HG03066 (cell line): ENCODE data around the gene SH2B3.

Source experiments
- ATAC-seq: cut with Tn5 transposase; IDR thresholded peaks from one replicate; pipeline ENCODE4 v1.9.1; 2021; ENCODE audit warnings: low read depth; ENCODE audit not compliant: unreplicated experiment

Gene SH2B3

DNA sequence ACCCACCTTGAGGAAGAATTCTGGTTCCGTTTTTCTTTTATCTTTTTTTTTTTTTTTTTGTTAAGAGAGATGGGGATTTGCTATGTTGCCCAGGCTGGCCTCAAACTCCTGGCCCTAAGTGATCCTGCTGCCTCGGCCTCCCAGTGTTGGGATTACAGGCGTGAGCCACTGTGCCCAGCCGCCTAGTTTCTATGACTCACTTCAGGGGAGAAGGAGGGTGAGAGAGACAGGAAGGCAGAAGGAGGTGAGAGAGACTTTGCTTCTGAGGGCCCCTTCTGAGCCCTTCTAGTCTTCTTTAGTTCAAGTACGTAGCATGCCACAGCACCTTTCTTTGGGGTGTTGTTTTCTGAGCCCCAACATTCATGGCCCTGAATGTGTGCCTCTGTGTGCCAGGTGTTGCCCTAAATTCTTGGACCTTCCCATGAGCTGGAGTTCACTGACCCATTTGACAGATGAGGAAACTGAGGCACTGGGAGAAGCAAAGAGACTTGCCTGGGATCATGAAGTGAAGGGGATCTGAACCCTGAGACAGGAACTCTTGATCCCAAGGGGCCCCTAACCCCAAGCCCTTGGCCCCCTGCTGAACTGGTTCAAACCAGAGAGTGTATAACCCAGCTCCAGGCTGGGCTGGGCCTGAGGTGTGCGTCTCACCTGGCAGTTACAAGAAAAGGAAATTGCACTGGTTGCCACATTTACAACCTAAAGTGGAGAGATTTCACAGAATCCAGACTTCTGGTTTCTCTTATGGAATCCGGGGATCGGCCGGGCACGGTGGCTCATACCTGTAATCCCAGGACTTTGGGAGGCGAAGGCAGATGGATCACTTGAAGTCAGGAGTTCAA is 20.8 kb downstream of the SH2B3 start:
- no peak for ATAC-seq

DNA sequence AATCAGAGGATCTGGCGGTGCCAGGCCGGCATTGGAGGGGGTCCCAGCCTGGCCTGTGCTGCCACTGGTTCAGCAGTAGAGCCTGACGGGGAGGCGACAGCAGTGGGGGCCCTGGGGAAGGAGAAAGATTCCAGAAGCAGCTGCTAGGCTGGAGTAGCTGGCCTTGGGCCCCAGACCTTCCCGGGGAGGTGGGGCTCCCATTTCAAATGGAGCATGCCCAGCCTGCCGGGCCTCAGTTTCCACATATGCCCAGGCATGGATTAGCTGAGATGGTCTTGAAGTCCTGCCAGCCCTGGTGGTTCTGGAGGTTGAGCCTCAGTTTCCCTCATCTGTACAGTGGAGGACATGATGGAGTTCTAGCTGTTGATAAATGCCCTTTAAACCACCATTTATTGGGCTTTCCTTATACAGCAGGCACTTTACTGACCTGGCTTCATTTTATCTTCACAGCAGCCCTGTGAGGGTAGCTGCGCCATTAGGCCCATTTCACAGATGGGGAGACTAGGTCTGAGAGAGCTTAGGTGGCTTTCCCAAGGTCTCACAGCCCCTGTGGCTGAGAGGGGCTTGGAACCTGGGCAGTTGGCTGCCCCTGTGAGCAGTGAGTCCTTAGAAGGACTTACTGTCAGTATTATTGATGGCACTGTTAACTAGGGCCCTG is 21.8 kb downstream of the SH2B3 start:
- no peak for ATAC-seq

DNA sequence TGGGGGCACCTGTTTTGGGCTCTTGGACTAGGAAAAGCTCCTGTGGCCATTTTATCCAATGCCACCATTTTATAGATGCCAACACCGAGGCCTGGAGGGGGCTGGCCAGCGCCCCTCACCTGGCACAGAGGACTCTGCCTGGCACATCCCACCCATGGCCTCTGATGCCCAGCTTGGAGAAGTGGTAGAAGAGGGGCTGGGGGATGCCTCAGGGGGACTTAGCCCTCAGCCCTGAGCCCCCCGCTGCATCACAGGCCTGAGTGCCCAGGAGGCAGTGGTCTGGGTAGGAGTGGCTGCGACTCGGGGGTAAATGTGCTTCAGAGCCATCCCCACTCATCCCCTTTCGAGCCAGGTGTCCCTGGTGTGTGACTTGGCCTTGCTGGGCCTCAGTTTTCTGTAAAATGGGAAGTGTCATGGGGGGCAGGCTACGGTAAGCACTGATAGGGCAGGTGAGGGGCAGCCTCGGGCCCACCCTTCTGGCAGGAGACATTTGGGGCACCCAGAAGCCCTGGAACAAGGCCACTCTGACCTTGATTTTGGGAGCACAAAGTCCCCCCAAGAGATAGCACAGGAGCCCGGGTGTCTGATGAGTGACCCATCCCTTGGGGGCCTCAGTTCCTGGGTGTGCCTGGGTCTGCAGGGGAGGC is 22.5 kb downstream of the SH2B3 start:
- ATAC-seq: no peak

DNA sequence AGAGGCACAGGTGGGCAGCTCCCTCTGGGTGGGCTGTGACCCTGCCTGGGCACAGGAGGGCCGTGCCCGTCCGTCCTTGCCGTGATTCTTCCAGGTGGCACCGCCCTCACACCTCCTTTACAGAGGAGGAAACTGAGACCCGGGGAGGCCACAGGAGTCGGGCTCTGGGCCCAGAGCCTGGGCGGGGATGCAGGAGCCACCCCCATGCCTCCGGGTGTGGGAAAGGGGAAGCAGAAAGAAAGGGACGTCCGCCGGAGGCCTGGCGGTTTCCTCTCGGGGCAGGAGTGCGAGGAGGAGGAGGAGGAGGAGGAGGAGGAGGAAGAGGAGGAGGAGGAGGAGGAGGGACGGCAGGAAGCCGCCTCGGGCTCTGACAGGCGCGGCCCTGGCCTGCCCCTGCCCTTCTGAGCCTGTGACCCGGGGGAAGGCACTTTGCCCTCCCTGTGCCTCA is 23.0 kb downstream of the SH2B3 start:
- no peak for ATAC-seq

DNA sequence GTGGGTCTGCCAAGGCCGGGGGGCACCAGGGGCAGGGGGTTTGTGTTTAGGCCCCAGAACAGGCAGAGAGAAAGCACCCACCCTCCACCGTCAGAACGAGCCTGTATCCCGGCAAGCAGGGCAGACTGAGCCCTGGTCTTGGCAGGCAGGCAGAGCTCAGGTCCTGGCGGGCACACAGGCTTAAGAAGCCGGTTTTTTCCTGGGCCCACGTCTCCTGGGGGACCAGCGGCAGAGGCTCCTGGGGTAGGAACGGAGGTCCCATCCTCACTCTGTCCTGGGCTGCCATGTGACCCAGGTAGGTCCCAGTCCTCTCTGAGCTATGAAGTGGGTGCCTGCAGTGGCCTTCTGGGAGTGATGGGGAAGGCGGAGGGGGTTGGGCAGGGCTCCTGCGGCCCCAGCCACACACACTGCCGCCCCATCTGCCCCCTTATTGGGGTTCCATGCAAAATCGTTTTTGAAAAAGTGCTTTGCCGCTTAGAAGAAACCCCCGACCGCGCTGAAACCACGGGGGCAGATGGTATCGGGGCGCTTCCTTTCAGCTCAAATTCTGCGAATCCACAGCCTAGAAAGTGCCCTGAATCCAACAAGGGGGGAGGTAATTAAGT is 24.2 kb downstream of the SH2B3 start:
- no peak for ATAC-seq

DNA sequence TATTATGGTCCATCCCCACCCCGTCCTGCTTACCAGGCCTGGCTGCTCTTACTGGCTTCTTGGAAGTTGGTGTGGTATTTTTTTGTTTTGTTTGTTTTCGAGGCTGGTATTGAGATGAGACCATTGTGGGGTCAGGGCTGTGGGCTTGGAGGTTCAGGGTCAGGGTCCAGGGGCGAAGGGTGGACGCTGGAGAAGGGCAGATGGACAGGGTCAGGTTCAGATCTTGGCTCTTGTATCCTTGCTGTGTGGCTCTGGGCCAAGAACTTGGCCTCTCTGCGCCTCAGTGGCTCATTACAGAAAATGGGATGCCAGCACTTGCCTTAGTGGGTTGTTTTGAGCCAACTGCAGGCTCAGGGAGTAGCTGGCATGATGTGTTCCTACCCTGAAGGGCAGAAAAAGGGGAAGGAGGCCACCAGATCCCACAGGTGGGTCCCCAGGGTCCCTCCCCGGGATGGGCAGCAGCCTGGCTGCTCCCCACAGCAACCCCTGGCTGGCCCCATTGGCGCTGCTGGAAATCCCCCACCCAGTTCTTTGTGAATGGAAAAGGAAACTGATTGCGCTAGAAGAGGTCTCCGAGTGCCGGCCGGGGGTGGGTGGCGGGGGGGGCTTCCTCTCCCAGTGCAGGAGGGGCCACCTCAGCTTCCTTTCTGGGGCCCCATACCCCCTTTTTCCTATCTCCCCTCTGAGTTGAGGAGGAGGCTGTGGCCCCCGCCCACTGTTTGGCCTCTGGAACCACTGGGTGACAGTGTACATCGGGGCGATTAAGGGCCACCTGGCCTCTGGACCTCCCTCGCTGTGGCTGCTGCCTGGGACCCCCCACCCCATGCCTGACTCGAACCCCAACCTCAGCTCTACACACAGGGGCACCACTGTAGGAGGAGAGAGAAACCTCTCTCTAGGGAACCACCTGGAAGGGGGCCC is 25.0 kb downstream of the SH2B3 start:
- no peak for ATAC-seq

DNA sequence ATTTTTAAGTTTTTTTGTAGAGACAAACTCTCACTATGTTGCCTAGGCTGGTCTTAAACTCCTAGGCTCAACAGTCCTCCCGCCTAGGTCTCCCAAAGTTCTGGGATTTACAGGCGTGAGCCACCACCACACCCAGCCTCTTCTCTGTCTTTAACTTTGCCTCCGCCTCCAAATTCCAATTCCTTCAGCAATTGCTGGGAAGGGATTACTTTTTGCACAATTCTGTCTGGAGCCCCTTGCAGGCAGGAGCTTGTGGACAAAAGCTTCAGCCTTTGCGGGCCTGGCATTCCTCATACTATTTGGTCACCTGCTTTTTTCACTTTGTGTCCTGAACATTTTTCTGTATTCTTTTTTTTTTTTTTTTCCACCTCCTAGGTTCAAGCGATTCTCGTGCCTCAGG is 26.0 kb downstream of the SH2B3 start:
- ATAC-seq: no peak

DNA sequence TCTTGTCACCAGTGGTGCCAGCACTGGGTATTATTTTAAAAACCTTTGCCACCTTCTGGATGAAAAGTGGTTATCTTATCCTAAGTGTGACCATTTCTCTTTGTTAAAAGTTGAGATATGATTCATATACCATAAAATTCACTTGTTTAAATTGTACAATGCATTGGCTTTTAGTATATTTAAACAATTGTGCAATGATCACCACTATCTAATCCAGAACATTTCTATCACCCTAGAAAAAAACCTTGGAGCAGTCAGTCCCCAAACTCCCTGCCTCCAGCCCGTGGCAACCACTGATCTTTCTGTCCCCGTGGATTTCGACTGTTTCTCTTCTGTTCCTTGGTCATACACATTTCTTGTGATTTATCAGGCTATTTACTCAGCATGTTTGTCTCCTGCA is 28.3 kb downstream of the SH2B3 start:
- no peak for ATAC-seq

DNA sequence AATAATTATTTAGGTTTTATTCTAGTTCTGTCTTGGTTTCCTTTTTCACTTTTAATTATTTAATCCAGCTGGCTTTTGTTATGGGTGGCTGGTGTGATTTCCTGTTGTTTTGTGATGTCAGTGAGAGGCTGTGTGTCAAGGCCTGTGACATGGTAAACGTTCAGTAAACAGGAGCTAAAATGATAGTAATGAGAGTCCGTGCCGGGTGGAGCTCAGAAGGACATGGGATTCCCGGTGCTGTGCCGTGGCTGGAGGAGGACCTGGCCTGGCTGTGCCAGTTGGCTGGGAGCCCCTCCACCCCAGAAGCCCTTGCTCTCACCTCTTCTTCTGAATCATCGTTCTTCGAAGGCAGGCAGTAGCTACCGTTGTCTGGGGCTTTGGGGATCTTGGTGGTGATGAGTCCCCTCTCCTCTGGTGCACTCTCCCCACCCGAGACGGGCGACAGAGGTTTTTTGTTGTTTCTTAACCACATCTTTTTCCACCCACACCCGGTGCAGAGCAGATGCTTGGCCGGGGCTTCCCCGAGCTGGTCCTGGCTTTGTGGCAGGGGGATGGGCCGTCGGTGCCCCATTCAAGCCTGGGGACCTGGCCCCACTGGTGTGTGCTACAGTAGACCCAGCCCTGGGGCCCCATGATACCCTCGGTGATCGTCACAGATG is 29.1 kb downstream of the SH2B3 start:
- peak; percentile 67 for ATAC-seq

DNA sequence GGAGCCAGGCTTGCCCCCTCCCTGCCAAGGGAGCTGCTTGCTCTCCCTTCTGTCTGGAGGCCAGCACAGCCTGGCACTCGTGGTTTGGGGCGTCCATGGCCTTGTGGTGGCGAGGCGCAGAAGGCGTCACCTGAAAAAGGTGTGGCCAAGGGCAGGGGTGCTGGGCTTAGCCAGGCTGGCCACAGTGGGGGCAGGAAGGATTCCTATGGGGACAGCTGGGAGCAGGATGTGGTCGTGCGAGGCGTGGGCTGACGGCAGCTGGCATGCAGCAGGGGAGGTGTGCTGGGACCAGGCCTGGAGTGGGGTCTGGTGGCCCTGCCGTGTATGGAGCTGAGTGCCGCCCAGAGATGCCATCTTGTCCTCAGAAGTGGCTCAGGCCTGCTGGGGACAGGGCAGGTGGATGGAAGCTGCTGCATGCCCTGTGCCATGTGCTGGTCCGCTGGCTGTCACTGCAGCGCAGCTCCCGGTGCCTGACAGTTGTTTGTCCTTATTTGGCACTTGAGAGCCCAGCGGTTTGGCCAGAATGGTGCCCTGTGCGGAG is 30.0 kb downstream of the SH2B3 start:
- no peak for ATAC-seq

DNA sequence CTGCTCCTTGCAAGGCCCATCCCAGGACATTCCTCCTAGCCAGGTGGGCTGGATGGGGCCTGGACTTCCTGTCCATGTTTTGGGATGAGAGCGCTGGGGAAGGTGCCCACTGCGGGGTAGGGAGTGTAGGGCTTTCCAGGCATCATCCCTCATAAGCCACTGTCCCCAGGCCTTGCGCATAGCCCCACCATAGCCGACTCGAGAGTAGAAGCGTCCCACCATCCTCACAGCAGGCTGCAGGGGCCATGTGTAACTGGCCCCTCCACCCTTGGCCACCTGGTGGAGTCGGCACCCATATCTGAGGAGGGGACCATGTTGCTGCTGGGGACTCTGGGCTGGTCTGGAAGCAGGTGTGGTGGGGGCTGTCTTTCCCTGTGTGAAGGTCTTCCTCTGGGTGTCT is 30.5 kb downstream of the SH2B3 start:
- no peak for ATAC-seq

DNA sequence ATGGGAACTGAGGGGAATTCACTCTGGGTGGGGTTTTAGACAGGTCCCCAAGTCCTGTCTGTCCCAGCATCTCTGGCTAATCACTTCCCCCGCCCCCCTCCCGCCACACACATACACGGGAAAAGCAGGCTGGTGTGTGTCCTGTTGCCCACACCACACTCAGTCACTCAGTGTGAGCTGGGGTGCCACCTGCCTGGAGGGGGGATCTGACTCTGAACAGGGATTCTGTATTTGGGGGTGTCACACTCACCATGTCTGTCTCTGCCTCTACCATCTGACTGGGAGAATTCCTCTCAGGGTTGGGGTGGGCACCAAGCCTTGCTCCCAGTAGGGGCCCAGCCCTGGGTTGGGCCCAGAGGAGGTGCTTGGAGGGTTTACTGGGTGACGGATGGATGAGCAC is 31.1 kb downstream of the SH2B3 start:
- no peak for ATAC-seq

DNA sequence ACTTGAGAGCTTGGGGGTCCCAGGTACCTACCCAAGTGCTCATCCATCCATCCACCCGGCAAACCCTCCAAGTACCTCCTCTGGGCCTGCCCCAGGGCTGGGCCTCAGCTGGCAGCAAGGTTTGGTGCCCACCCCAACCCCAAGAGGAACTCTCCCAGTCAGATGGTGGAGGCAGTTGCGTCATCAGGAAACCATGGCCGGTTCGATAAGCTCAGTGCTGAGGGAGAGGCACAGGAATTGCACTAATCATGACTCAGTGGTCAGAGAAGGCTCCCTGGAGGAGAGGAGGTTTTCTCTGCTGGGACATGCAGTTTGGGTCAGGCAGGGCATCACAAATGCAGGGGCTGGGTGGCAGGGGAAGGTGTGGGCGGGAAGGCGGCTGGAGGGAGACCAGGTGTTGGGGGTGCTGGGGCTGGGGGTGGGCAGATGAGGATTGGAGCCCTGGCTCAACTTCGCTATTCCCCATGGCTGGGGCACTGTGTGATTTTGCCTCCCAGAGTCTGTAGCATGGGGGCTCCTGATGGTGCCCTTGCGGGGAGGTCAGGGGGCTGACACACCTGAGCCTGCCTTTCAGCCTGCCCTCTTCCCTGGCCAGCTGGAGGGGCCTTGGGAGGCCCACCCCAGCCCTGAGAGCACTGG is 32.2 kb downstream of the SH2B3 start:
- ATAC-seq: no peak

DNA sequence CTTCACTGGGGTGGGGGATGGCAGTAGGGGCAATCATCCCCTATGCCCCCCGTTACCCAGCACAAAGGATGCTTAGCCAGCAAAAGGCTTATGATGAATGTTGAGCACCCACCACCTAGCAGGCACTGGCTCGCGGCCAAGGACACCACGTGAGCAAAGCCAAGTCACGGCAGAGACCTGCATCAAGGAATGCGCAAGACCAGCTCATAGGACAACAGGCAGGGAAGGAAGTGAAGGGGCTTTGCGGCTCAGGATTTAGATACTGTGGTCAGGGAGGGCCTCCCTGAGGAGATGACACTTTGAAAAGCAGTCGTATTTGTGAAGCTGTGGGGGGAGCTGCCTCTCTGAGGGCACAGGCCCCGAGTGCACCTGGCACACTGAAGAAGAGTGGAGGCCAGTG is 32.8 kb downstream of the SH2B3 start:
- ATAC-seq: no peak

DNA sequence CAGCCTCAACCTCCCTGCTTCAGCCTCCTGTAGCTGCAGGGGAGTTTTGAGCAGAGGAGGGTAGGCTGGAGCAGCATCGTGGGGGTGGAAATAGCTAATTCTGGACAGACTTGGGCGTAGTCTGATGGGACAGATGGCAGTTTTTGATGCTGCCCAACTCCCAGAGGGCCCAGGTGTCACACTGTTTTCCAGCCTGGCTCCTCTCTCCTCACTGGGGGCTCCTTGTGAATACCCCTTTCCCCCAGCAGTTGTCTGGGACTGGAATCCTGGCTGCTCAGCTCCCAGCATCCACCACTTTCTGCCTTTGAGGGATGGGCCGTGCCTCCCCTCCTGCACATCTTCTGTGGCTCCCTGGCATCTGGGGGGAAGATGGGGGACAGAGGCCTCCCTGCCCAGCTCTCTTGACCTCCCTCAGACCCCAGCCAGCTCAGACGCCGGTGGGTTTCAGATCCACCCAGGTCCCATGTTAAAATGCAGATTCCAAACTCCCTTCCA is 34.0 kb downstream of the SH2B3 start:
- no peak for ATAC-seq

DNA sequence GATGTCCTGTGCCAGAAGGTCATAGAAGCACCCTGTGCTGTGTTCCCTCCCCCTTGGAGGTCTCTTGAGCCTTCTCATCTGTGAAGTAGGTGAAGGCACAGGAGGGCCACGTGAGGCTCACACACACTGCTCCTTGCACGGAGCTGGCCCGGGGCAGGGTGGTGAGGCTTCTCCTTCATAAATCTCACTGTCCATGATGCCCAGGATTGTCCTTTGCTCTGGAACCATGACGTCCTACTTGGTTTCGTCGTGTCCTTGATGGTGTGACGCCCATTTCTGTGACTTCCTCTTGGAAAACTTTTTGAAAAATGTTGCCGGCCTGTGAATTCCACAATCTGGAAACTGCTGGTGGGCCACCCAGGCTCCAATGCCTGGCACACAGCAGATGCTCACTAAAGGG is 34.4 kb downstream of the SH2B3 start:
- ATAC-seq: no peak

DNA sequence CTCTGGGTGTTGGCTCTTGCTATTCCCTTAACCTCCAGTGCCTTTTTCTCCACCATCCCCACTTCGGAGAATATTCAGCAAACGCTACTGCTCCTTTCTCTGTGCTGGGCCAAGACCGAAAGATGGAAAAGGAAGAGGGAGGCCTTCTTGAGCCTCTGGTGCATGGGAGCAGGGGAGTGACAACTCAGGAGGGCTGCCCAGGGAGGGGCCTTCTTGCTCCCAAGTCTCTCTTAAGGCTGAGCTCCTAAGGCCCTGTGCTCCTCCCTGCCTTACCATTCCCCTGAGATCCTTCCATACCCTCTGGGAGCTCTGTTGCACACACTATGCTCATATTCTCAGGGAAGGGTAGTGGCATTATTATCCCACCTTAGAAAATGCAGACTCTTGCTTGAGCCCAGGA is 34.9 kb downstream of the SH2B3 start:
- ATAC-seq: no peak

DNA sequence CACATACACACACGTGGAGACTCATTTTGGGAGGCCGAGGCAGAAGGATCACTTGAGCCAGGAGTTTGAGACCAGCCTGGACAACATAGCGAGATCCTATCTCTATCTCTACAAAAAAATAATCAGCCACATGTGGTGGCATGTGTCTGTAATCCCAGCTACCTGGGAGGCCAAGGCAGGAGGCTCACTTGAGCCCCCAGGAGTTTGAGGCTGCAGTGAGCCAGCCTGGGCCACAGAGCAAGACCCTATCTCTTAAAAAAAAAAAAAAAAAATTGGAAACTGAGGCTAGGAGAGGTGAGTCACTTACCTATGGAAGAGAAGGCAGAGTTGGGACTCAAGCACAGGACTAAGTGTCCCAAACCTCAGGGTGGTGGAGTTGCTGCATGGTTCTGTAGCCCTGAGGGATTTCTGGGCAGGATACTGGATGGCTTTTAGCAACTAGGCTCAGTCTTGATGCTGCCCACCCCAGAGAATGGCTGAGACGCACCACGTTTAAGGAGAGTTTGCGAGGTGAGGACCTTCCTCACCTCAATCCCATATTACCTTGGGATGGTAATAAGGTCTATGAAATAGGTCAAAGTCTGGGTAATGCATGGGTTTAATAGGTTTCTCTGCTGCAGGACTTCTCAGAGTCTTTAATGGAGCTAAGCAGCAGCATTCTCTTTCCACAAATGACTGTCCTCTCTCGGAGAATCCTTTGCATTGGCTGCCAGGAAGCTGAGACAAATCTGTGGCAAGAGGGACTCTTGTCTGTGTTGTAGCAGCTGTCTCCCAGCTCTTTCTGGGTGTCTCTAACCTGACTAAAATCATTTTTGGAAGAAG is 35.6 kb downstream of the SH2B3 start:
- ATAC-seq: no peak
